Stomach smooth muscle (tissue), 2 donors: ENCODE results near the gene ARRB2.
A peak's percentile ranks its signal among the peaks of the same experiment; 100 is the strongest.
"Not testable (repeated sequence)": the region's sequence is repeated elsewhere in the genome, so short reads cannot be mapped to it uniquely, and the experiment has no call there.

Experiments
- H3K27ac ChIP-seq: one replicate; pipeline ENCODE4 v1.7.0; 2013; ENCODE audit warnings: mild to moderate bottlenecking, low read length, inconsistent platforms
- H3K27me3 ChIP-seq, 2 donors: one replicate each; pipeline ENCODE4 v1.7.0; 2013; ENCODE audit warnings: low read length in 2 of 2; ENCODE audit not compliant: insufficient read depth in 2 of 2, control insufficient read depth in 1 of 2
- H3K36me3 ChIP-seq, 2 donors: one replicate each; pipeline ENCODE4 v1.7.0; 2013; ENCODE audit warnings: low read length in 2 of 2; ENCODE audit not compliant: control insufficient read depth in 2 of 2, insufficient read depth in 2 of 2
- H3K4me1 ChIP-seq: one replicate; pipeline ENCODE4 v1.7.0; 2013; ENCODE audit warnings: low read length; ENCODE audit not compliant: control insufficient read depth, insufficient read depth
- H3K4me3 ChIP-seq, 2 donors: one replicate each; pipeline ENCODE4 v1.7.0; 2013; ENCODE audit warnings: low read length in 2 of 2
- H3K9ac ChIP-seq, 2 donors: one replicate each; pipeline ENCODE4 v1.7.0; 2013; ENCODE audit warnings: low read length in 2 of 2, mild to moderate bottlenecking in 1 of 2
- H3K9me3 ChIP-seq, 2 donors: one replicate each; pipeline ENCODE4 v1.7.0; 2013; ENCODE audit warnings: low read length in 2 of 2; ENCODE audit not compliant: control insufficient read depth in 2 of 2
- donor health status: healthy.
- donor health status: Pancreatic carcinoma.

Gene ARRB2

DNA sequence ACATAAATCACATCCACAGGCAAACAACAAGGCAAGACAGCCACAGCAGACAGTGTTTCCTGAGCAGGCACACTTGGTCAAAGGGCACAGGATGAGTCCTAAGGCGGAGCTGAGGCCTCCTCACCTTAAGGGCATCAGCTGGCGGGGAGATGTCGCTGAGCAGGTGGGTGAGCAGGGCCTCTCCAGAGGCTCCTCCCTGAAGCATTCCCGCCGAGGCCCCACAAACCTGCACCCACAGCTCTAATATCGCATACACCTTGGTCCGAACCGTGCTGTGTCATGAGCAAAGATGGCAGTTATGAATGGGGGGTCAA lies 35.8 kb upstream of the ARRB2 start:
- Histone ChIP-seq H3K9ac (no peak overlapping the region), H3K27me3 (no peaks in the 10 kb centered on the region), H3K9me3 (no peaks in the 10 kb centered on the region), H3K4me1 (peaks cover 6% of the 10 kb centered on the region), H3K4me3 (no peak overlapping the region), H3K27ac (no peak overlapping the region), H3K36me3 (peaks cover 39 to 47% of the 10 kb centered on the region in 2 donors)

DNA sequence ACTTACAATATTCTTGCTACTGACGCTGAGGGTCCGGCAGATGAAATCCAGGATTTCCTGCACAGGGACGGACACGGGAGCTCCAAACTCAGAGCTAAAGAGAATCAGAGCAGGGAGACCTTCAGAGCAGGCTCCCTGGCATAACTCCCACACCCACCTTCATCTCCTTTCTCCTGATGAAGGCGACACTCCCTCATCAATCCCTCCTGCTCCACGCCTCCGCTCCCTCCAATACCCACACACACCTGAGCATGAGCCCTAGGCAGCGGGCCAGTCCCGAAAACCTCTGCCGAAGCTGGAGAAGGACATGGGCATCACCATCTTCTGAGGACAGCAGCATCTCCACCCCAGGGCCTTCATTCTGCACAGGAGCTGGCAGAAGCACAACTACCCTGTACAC lies 34.6 kb upstream of the ARRB2 start:
- no peak overlapping the region for H3K4me3 ChIP-seq
- no peak overlapping the region for H3K9ac ChIP-seq
- H3K27me3 ChIP-seq, result no peaks in the 10 kb centered on the region
- H3K27ac ChIP-seq, result no peak overlapping the region
- H3K9me3 ChIP-seq, result no peaks in the 10 kb centered on the region
- peaks cover 39 to 54% of the 10 kb centered on the region in 2 donors for H3K36me3 ChIP-seq
- peaks cover 6% of the 10 kb centered on the region for H3K4me1 ChIP-seq

DNA sequence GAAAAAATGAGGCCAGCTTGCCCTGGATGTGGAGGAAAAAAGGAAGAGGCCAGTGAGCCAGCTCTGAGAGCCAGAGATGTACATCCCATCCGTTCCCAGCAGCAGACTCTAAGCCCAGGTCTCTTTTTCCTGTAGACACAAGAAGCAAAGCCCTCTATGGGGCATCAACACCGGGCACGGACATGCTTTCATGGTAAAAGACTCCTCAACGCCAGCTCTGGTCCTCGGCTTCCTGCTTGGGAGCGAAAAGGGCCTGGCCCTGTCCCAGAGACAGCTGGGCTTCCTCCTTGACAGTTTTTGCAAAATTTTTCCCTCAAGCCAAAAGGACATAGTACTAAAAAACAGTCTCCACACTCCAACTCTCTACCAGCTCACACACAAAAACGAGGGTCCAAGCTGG lies 33.6 kb upstream of the ARRB2 start:
- H3K9ac ChIP-seq, result no peak overlapping the region
- H3K27ac ChIP-seq, result no peak overlapping the region
- H3K36me3 ChIP-seq, result peaks cover 37 to 52% of the 10 kb centered on the region in 2 donors
- no peak overlapping the region for H3K4me3 ChIP-seq
- H3K27me3 ChIP-seq, result no peaks in the 10 kb centered on the region
- peaks cover 6% of the 10 kb centered on the region for H3K4me1 ChIP-seq
- H3K9me3 ChIP-seq, result no peaks in the 10 kb centered on the region

DNA sequence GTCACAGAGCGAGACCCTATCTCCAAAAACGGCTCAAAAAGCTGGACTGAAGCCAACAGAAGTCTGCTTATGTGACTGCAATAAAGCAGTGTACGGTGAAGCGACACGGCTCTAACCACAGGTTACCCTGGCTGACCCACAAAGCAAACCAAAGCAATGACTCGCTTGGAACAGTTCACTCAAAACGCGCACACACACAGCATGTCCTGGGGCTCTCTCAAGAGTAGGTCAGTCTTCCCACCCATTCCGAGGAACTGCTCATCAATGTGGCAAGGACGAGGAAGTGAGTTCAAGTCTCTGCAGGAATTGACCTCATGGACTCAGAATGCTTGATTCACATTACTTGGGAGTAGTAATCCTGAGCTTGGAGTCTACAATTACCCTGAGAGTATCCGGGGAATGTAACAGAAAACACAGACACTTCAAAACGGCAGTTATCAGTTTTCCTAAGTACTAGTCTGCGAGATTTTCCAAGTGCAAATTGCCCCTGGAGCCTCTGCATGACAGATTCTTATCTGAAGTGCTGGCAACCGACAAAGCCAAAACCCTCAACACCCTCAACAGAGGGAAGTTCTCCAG lies 31.9 kb upstream of the ARRB2 start:
- Histone ChIP-seq H3K4me3 (no peak overlapping the region), H3K27ac (no peak overlapping the region), H3K36me3 (peaks cover 35 to 58% of the 10 kb centered on the region in 2 donors), H3K9me3 (no peaks in the 10 kb centered on the region), H3K9ac (no peak overlapping the region), H3K4me1 (peaks cover 6% of the 10 kb centered on the region), H3K27me3 (no peaks in the 10 kb centered on the region)

DNA sequence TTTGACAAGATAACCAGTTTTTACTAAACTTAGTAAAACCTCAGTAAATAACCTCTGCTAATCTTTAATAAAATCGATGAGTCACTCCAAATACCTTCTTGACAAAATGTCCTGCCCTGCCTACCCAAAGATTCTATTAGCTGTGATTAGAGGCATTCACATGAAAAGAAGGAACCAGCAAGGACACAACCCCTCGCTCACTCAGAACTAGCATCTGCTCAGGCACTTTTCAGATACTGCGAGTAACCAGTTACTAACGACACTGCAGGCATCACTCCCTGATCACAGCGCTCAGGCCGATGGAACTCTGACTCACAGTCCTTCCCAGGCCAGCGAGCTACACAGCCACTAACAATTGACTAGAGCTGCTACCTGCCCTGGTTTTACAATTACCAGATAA lies 30.8 kb upstream of the ARRB2 start:
- Histone ChIP-seq H3K4me3 (no peak overlapping the region), H3K27me3 (no peaks in the 10 kb centered on the region), H3K9ac (no peak overlapping the region), H3K9me3 (no peaks in the 10 kb centered on the region), H3K4me1 (peaks cover 6% of the 10 kb centered on the region), H3K27ac (no peak overlapping the region), H3K36me3 (peaks cover 32 to 51% of the 10 kb centered on the region in 2 donors)

DNA sequence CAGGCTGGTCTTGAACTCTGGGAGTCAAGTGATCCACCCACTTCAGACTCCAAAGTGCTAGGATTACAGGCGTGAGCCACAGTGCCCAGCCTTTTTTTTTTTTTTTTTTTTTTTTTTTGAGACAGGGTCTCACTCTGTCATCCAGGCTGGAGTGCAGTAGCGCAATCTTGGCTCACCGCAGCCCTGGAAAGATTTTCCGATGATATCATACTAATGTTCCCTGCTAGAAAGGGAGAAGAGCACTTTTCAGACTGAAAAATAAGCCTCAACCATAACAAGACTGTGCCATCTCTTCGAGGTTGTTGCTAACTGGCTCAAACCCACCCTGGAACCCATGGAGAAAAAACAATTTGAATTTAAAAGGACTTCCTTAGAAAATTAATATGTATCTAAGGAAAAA lies 26.7 kb upstream of the ARRB2 start:
- not testable (repeated sequence) for H3K4me1 ChIP-seq, H3K4me3 ChIP-seq, H3K9ac ChIP-seq, H3K27me3 ChIP-seq, H3K9me3 ChIP-seq
- peak overlapping the region; percentile 69 for H3K27ac ChIP-seq
- peaks cover 16 to 24% of the 10 kb centered on the region in 2 donors for H3K36me3 ChIP-seq

DNA sequence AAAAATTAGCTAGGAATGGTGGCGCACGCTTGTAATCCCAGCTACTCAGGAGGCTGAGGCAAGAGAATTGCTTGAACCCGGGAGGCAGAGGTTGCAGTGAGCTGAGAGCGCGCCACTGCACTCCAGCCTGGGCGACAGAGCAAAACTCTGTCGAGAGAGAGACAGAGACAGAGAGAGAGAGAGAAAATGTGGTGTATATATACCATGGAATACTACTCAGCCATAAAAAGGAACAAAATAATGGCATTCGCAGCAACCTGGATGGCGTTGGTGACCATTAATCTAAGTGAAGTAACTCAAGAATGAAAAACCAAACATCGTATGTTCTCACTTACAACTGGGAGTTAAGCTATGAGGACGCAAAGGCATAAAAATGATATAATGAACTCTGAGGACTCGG lies 20.6 kb upstream of the ARRB2 start:
- H3K36me3 ChIP-seq, H3K9ac ChIP-seq, H3K4me1 ChIP-seq, H3K27me3 ChIP-seq, H3K4me3 ChIP-seq, H3K9me3 ChIP-seq, H3K27ac ChIP-seq: not testable (repeated sequence)

DNA sequence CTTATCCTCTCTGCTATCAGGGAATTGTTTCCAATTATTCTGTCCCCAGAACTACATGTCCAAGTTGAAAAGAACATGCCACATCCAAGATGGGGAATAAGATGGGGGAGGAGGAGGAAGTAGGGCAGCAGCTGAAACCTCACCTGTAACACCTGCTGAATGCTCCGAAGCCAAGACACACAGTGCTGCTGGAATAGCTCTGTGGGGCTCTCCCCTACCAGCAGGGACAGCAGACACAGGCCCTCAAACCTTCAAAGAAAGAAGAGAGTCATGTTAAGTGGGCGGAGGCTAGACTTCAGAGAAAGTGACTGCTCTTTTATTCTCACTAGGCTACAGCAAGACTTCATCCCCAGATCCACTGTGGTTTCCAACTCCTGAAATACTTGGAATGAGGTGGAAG lies 19.7 kb upstream of the ARRB2 start:
- Histone ChIP-seq H3K36me3 (peaks cover 0 to 7% of the 10 kb centered on the region in 2 donors), H3K27ac (no peak overlapping the region), H3K9me3 (no peaks in the 10 kb centered on the region), H3K4me3 (no peak overlapping the region), H3K4me1 (peaks cover 8% of the 10 kb centered on the region), H3K27me3 (no peaks in the 10 kb centered on the region), H3K9ac (no peak overlapping the region)

DNA sequence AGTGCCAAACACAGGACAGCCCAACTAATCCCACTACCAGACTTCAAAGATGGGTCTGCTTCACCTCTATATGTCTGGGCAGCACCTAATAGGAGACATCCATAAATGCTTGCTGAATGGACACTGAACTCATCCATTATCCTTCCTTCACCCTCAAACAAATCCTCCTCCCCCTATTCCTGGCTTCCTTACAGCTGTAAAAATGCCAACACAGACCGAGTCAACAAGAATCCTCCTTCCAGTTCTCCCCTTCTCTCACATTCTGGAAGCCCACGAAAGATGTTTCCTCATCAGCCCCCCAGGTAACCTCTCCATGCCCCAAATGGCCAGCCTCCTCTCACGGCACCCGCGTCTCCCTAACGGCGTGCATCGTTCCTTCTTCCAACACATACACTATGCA lies 18.7 kb upstream of the ARRB2 start:
- Histone ChIP-seq H3K27ac (peak overlapping the region; percentile 24), H3K9me3 (no peaks in the 10 kb centered on the region), H3K9ac (peak overlapping the region in 1 of 2 donors; percentile 47), H3K4me1 (peaks cover 8% of the 10 kb centered on the region), H3K4me3 (peak overlapping the region; percentile 40 to 53), H3K36me3 (peaks cover 0 to 7% of the 10 kb centered on the region in 2 donors), H3K27me3 (no peaks in the 10 kb centered on the region)

DNA sequence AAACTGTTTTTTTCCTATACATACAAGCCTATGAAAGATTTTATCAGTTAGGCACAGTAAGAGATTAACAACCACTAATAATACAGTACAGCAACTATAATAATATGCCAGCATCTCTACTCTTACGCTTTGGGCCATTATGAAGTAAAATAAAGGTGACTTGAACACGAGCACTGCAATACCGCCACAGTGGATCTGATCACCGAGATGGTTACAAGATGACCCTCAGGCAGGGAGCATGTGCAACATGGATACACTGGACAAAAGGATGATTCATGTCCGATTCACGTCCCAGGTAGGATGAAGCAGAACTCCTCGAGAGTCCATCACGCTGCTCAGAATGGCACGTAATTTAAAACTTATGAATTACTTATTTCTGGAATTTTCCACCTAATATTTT lies 17.0 kb upstream of the ARRB2 start:
- H3K27me3 ChIP-seq, result no peaks in the 10 kb centered on the region
- H3K4me3 ChIP-seq, result no peak overlapping the region
- peaks cover 8% of the 10 kb centered on the region for H3K4me1 ChIP-seq
- no peaks in the 10 kb centered on the region for H3K9me3 ChIP-seq
- H3K36me3 ChIP-seq, result peaks cover 0 to 7% of the 10 kb centered on the region in 2 donors
- H3K9ac ChIP-seq, result no peak overlapping the region
- H3K27ac ChIP-seq, result no peak overlapping the region

DNA sequence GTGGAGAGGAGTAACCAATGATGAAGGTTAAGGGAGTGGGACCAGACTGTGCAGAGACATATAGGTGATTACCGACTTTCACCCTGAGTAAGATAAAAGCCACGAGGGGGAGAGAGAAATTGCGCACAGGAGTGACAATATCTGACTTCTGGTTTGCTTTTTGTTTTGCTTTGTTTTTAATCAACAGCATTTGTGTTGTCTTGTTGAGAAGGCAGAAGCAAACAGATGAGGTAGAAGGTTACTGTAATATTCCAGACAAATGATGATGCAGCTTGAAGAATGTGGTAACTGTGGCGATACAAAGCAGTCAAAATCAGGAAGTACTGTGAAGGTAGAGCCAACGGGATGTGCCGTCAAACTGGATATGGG lies 14.0 kb upstream of the ARRB2 start:
- H3K4me3 ChIP-seq, result no peak overlapping the region
- H3K9me3 ChIP-seq, result no peaks in the 10 kb centered on the region
- no peaks in the 10 kb centered on the region for H3K36me3 ChIP-seq
- no peak overlapping the region for H3K9ac ChIP-seq
- no peak overlapping the region for H3K27ac ChIP-seq
- H3K4me1 ChIP-seq, result peaks cover 6% of the 10 kb centered on the region
- no peaks in the 10 kb centered on the region for H3K27me3 ChIP-seq
